T-helper 22 cell (primary cell): ENCODE measurements around the gene ITGAD.

ENCODE experiments used
- DNase-seq: peaks from one replicate; pipeline ENCODE4 v3.0.0-alpha.2; 2020; ENCODE audit warnings: low read depth

The ITGAD gene

GRCh38 chr16:31459687-31460581 is 66.8 kb downstream of the ITGAD start:
- DNase-seq: peak; percentile 99

GRCh38 chr16:31460582-31461002 is 67.5 kb downstream of the ITGAD start:
- DNase-seq: no peak

- DNase-seq: no peak
Observed at GRCh38 chr16:31461201-31461920, 68.2 kb downstream of the ITGAD start.

- no peak for DNase-seq
Observed at GRCh38 chr16:31461921-31462804, 69.0 kb downstream of the ITGAD start.

- no peak for DNase-seq
Observed at GRCh38 chr16:31464348-31464769, 71.2 kb downstream of the ITGAD start.

GRCh38 chr16:31464781-31465260 is 71.7 kb downstream of the ITGAD start:
- no peak for DNase-seq

GRCh38 chr16:31465788-31466370 is 72.7 kb downstream of the ITGAD start:
- DNase-seq: no peak

GRCh38 chr16:31466381-31466841 is 73.3 kb downstream of the ITGAD start:
- no peak for DNase-seq

GRCh38 chr16:31467151-31467773 is 74.1 kb downstream of the ITGAD start:
- DNase-seq: no peak

- no peak for DNase-seq
Observed at GRCh38 chr16:31467858-31468257, 74.7 kb downstream of the ITGAD start.

- DNase-seq: no peak
Observed at GRCh38 chr16:31470615-31471014, 77.5 kb downstream of the ITGAD start.

- DNase-seq: no peak
Observed at GRCh38 chr16:31471241-31471874, 78.2 kb downstream of the ITGAD start.

GRCh38 chr16:31471875-31472708 is 79.0 kb downstream of the ITGAD start, which contains the start of gene TGFB1I1:
Gene TGFB1I1, plus strand, starts transcription at chr16:31472152. Its CDS starts 37 bp downstream, at chr16:31472189.
- no peak for DNase-seq

GRCh38 chr16:31472709-31473203 is 79.6 kb downstream of the ITGAD start:
- DNase-seq: peak; percentile 32

GRCh38 chr16:31473264-31473984 is 80.3 kb downstream of the ITGAD start:
- DNase-seq: no peak

GRCh38 chr16:31474173-31474714 is 81.1 kb downstream of the ITGAD start:
- no peak for DNase-seq

- DNase-seq: no peak
Observed at GRCh38 chr16:31474773-31475738, 81.9 kb downstream of the ITGAD start.
